D721Med (cell line): Measurements from ENCODE around the gene MAPK8IP1.

Source experiments
- DNase-seq: peaks from one replicate; pipeline ENCODE4 v3.0.0; 2011; ENCODE audit warnings: low spot score; ENCODE audit not compliant: insufficient read length
- FAIRE-seq: peaks from 2 replicates; lab custom pipeline; 2011; peaks lifted over from hg19 to GRCh38; lab: Jason Lieb, UNC
- TF ChIP-seq, protein P1 (sequence below): IDR thresholded peaks from 2 replicates; pipeline ENCODE4 v1.5.1; 2012; ENCODE audit warnings: mild to moderate bottlenecking, control low read depth; ENCODE audit not compliant: insufficient read depth; ENCODE audit errors: missing control alignments

MAPK8IP1 gene

DNA sequence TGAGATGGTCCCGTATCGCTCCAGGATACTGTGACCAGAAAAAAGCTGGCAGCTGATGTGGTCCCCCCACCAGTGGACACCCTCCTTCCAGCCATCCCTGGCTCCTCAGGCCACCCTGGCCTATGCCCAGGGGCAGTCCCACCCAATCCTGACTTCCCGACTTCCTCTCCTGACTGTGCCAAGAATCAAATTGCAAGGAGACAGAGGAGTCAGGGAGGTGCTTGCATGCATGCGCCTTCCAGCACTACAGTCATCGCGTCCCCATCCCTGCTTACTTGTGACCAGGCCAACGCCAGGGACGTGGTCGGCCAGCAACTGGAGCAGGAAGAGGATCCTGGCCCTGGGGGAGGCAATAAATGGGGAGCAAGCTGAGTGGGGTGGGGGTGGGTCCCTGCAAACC, 25.2 kb downstream of the MAPK8IP1 start:
- TF ChIP-seq, protein P1, sequence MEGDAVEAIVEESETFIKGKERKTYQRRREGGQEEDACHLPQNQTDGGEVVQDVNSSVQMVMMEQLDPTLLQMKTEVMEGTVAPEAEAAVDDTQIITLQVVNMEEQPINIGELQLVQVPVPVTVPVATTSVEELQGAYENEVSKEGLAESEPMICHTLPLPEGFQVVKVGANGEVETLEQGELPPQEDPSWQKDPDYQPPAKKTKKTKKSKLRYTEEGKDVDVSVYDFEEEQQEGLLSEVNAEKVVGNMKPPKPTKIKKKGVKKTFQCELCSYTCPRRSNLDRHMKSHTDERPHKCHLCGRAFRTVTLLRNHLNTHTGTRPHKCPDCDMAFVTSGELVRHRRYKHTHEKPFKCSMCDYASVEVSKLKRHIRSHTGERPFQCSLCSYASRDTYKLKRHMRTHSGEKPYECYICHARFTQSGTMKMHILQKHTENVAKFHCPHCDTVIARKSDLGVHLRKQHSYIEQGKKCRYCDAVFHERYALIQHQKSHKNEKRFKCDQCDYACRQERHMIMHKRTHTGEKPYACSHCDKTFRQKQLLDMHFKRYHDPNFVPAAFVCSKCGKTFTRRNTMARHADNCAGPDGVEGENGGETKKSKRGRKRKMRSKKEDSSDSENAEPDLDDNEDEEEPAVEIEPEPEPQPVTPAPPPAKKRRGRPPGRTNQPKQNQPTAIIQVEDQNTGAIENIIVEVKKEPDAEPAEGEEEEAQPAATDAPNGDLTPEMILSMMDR = no peak
- DNase-seq (no peak), FAIRE-seq (no peak)

DNA sequence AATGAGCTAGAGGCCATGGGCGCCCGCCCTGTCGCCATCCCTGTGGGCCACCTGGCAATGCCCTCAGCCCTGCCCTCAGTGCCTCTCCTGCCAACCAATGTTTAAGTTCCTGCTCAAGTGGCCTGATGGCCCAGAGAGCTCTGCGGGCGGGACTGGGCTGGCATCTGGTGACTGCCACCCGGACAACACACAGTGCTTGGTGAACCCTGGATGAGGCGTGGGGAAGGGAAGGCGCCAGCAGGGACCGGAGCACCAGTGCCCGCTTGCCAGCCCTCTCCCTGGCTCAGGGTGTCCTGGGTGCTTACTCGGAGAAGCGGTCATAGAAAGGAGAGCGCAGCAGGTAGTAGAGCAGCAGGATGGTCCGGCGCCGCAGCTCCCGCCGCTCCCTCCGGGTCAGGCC, 28.1 kb downstream of the MAPK8IP1 start:
- no peak for DNase-seq
- TF ChIP-seq, protein P1 = no peak
- FAIRE-seq = no peak

DNA sequence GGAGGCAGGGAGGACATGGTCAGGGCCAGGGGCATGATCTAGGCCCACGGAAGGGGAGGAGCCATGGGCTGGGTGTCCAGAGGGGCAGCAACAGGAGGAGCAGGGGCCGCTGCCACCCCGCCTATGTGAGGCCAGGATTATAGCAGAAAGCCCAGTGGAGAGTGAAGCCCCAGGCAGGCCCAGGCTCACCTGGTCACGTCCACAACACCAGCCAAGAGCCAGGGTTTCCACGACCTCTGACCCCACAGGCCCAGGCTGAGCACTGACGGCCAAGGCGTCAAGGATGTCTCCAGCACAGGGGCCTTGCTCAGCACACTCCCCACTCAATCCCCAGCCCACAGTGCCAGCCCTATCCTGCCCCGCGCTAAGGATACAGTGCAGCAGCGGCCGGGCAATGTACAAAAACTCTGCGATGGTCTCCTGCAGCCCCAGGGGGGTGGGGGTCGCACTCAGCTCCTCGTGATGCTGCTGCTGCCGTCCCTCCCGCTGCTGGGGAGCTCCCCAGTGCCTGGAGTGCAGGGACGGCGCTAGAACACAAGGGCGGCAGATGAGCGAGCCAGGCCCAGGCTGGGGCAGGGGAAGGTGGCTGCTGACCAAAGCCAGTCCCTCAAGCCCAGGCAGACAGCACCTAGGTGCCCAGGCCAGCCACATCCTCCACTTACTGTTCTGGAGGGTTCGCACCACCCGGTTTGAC, 28.6 kb downstream of the MAPK8IP1 start:
- TF ChIP-seq, protein P1 = no peak
- DNase-seq (no peak), FAIRE-seq (no peak)

DNA sequence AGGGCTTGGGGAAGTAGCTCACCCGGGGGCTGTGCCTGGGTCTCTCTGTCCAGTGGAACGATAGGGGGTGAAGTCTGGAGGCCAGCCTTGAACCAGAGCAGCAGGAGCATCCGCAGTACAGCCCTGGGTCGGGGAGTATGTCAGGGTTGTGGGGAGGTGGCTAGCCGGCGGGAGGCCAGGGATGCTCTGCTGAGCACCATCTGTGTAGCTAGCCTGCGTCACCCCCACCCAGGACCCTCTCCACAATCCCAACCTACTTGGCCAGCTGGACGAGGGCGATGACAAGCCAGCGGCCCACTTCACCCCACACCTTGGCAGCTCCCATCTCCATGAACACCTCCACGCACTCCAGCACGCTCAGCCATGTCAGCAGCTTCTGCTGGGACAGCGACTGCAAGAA, 30.0 kb downstream of the MAPK8IP1 start:
- TF ChIP-seq, protein P1 = no peak
- DNase-seq (no peak), FAIRE-seq (no peak)

DNA sequence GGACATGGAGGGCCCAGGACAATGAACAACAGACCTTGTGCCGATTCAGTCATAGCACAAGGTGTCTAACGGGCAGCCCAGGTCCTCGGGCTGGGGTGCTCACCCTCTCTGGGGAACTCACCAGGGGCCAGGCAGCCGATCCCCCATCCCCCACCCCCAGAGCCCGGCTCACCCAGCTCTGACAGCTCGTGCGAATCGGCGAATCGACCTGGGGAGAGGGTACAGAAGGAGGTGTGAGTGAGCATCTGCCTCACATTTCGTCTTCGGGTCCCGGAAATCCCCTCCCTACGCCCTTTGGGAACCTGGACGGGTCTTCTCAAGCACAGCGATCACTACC, 31.8 kb downstream of the MAPK8IP1 start:
- FAIRE-seq (no peak), DNase-seq (no peak)
- TF ChIP-seq, protein P1 = no peak

DNA sequence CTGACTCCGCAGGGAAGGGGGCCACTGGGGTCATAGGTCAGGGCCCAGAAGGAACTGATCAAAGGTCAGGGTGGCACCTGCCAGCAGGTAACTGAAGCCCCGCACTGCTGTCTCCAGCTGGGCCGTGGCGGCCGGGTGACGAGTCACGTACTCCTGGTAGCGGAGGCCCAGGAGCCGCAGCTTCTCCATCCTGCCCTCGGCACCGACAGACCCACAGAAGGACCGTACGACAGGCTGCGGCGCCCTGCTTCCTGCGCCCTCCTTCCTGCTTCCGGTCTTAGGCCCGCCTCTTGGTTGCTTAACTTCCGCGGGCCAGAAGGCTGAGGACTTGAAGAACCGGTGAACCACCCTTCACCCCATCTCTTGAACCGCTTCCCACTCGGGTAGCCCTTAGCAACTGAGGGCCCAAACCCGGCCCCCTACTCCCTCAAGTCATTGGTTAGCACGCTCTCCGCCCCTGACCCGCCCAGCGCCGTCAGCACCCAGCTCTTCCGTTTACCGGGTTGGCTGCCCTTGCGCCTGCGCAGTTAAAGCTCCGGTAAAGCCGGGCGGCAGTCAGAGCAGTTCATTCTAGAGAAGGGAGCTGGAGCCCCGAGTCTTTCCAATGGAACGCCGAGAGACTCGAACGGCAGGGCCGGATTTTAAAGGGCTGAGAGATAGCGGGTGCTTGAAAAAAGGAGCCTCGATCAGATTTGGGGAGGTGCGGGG, 32.3 kb downstream of the MAPK8IP1 start, which contains the start of gene PEX16:
PEX16 (minus strand) TSS at position 255 of the 708 bp plus-strand sequence; CDS start at position 189, 66 bp downstream.
- no peak for FAIRE-seq
- DNase-seq = peak; percentile 93
- TF ChIP-seq, protein P1 = no peak
